Measurements from ENCODE around the gene SNED1. TPM values are rescaled to one million over a fixed set of nuclear protein-coding genes. Genes with fewer than 3 reads are reported as not detected.

Gene SNED1
- total and polyA plus RNA-seq, 4 donors, result 0.65 to 18.1 (median 2.8) TPM

GRCh38 chr2:241115361-241115760 is 116.9 kb downstream of the SNED1 start:
- Histone ChIP-seq H3K27ac (ENCODE audit: low read depth in 1 of 2, low read length in 2 of 2) (no peak overlapping the region), H3K9ac (ENCODE audit: low read depth in 1 of 2, low read length in 2 of 2) (no peak overlapping the region), H3K27me3 (ENCODE audit: control insufficient read depth in 4 of 4, insufficient read depth in 4 of 4, low read length in 3 of 4) (no peaks in the 10 kb centered on the region), H3K4me1 (ENCODE audit: control insufficient read depth in 4 of 4, insufficient read depth in 4 of 4, low read length in 3 of 4) (no peaks in the 10 kb centered on the region), H3K36me3 (ENCODE audit: control insufficient read depth in 4 of 4, insufficient read depth in 3 of 4, low read depth in 1 of 4, low read length in 3 of 4) (peaks cover 0 to 3% (median 0%) of the 10 kb centered on the region in 4 donors), H3K9me3 (ENCODE audit: control insufficient read depth in 4 of 4, low read length in 3 of 4) (no peaks in the 10 kb centered on the region), H3K4me3 (ENCODE audit: low read depth in 1 of 3, low read length in 3 of 3) (no peak overlapping the region)
- no peak for DNase-seq (ENCODE audit: low spot score)
- WGBS, result 97% methylated on average over 8 of the region's 8 CpGs
- TF ChIP-seq JUND (IDR thresholded peaks at IDR 0.05) (no peak), EGR1 (IDR thresholded peaks at IDR 0.05; ENCODE audit: low read depth in 2 of 2) (no peak), YY1 (IDR thresholded peaks at IDR 0.05) (no peak), RXRA (IDR thresholded peaks at IDR 0.05) (no peak), GABPA (IDR thresholded peaks at IDR 0.05 in 1 of 2, conservative IDR thresholded peaks at IDR 0.05 in 1 of 2) (no peak), REST (IDR thresholded peaks at IDR 0.05) (no peak), CTCF (IDR thresholded peaks at IDR 0.05; ENCODE audit: low read depth, low read length, missing input control) (no peak), SP1 (IDR thresholded peaks at IDR 0.05) (no peak), TAF1 (conservative IDR thresholded peaks at IDR 0.05) (no peak), ATF3 (IDR thresholded peaks at IDR 0.05) (no peak), RAD21 (IDR thresholded peaks at IDR 0.05) (no peak), NR2F2 (IDR thresholded peaks at IDR 0.05) (no peak), FOXA1 (IDR thresholded peaks at IDR 0.05) (no peak), ZBTB33 (IDR thresholded peaks at IDR 0.05) (no peak), MAX (IDR thresholded peaks at IDR 0.05) (no peak), FOXA2 (IDR thresholded peaks at IDR 0.05) (no peak), HNF4A (conservative IDR thresholded peaks at IDR 0.05) (no peak), HNF4G (IDR thresholded peaks at IDR 0.05) (no peak)
